Measurements from ENCODE around the gene VPS11.

Gene VPS11

DNA sequence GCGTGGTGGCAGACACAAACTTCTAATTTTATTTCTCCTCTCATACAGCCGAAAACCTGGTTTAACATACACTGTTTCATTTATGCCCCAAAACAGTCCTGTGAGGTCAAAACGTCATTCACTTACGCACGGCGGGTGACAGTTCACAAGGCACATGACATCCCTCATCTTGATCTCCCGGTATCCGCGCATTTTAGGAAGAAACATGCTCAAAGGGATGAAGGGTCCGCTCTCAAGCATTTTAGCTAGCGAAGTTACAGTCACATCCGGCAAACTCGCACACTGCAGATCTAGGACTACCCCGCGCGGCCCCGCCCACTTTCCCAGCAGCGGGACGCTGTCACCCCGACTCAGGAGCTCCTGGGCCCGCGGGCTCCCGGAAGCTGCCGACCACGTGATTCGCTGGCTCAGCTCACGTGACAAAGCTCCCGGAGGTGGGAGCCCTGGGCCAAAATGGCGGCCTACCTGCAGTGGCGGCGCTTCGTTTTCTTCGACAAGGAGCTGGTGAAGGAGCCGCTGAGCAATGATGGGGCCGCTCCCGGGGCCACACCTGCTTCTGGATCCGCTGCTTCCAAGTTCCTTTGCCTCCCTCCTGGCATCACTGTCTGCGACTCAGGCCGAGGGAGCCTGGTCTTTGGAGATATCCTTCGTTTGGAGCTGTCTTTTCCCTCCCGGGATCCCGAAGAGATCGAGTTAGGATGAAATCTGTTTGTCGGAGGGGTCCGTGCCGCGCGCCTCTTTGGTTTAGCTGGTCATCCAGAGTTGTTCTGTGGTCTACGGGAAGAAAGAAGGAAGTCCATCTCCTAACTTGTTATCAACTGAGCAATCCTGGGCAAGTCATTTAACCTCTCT, at the start of gene VPS11:
Gene VPS11 (plus strand): TSS at position 448 of the 852 bp plus-strand sequence. CDS start 6 bp downstream, at position 454.
- FAIRE-seq: peak; percentile 95
- peak; percentile 97 for DNase-seq (ENCODE audit: extremely low spot score, insufficient read length, low read depth)

GRCh38 chr11:119018074-119018938, 49.3 kb upstream of the VPS11 start, which contains the start of the genes RPS25 and TRAPPC4:
RPS25 (minus strand) TSS chr11:119018343; CDS start chr11:119018284, 59 bp downstream.
TRAPPC4 (plus strand) TSS chr11:119018766; CDS start chr11:119018796, 30 bp downstream.
- FAIRE-seq (peak; percentile 94), DNase-seq (ENCODE audit: extremely low spot score, insufficient read length, low read depth) (peak; percentile 84)

GRCh38 chr11:119019996-119020395, 47.6 kb upstream of the VPS11 start:
- DNase-seq (ENCODE audit: extremely low spot score, insufficient read length, low read depth) (no peak), FAIRE-seq (no peak)

DNA sequence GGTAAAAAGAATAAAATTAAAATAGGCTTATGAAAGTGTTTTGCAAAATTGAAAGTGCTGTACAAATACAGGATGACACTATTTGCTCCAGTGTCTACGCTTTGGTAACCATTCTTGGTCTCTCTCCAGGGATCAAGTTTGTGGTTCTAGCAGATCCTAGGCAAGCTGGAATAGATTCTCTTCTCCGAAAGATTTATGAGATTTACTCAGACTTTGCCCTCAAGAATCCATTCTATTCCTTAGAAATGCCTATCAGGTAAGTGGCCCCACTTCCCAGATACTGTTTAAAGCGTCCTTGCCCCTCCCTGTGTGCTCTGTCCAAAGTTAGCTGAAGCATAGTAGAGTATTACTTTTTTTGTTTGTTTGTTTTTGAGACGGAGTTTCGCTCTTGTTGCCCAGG, 46.0 kb upstream of the VPS11 start:
- FAIRE-seq: no peak
- DNase-seq (ENCODE audit: extremely low spot score, insufficient read length, low read depth): no peak

DNA sequence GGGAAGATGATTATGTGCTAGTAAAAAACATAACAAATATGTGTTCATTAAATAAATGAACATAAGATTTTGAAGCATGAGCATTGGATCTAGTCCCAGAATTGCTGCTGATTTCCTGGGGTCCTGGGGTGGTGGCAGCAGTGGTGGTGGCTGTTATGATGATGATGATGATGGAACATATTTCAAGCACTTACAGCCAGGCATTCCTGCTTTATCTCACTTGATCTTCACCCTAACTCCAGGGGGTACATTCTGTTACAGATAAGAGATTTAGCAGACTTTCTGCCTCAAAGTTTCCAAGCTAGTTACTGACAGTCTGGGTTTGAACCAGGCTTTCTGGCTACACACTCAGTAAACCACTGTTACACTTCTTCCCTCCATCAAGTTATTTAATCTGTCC, 43.9 kb upstream of the VPS11 start:
- DNase-seq (ENCODE audit: extremely low spot score, insufficient read length, low read depth) (no peak), FAIRE-seq (no peak)

DNA sequence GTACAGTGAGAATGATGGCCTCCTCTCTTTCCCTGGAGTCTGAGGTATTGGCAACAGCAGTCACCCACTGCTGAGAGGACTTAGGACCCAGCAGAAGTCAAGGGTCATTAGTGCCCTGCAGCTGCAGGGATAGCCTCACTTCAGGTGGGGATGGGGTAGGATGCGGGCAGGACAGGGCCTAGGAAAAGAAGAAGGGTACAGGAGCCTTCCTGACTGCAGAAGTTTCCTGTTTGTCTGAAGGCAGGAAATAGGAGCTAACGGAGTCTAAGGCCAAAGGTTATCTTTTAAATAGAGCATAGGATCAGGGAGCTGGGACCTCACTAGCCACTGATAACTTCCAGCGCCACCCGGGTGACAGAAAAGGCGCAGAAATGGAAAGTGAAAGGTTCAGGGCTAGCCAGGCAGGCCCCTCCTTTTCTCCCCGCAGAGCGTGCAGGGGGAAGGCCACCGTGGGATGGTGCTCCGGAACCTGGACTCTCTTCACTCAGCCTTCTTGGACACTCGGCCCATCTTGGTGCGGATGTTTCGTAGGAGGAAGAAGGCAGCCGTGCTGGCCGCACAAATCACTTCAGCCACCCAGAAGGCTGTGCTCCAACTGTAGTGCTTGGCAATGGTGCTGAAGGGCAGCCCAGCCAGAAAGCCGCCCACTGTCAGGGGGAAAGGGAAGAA, 43.1 kb upstream of the VPS11 start:
- no peak for DNase-seq (ENCODE audit: extremely low spot score, insufficient read length, low read depth)
- FAIRE-seq: no peak

GRCh38 chr11:119025099-119025473, 42.5 kb upstream of the VPS11 start:
- DNase-seq (ENCODE audit: extremely low spot score, insufficient read length, low read depth): no peak
- no peak for FAIRE-seq

DNA sequence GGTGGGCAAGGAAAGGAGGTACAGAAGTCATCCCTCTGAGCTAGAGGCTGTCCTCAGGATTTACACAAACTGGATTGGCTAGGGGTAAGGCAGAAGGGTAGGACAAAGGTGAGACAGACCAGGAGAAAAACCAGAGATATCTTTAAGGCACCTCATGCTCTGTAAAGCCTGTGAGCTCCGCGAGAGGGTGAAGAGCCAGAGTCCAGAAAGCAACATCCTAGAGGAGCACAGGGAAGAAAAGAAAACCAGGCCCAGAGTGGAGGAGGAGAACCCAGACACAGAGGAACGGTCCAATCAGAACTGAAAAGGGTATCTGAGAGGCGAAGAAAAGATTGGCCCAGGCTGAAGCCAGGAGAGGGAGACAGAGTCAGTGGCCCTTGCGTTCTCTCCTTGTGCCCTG, 42.1 kb upstream of the VPS11 start:
- DNase-seq (ENCODE audit: extremely low spot score, insufficient read length, low read depth) (no peak), FAIRE-seq (no peak)

GRCh38 chr11:119025978-119026766, 41.4 kb upstream of the VPS11 start:
- no peak for DNase-seq (ENCODE audit: extremely low spot score, insufficient read length, low read depth)
- no peak for FAIRE-seq

GRCh38 chr11:119026970-119027369, 40.6 kb upstream of the VPS11 start:
- no peak for FAIRE-seq

GRCh38 chr11:119027561-119028345, 39.9 kb upstream of the VPS11 start:
- FAIRE-seq: no peak
- no peak for DNase-seq (ENCODE audit: extremely low spot score, insufficient read length, low read depth)

More at GRCh38 chr11:119026970-119027369, 40.6 kb upstream of the VPS11 start:
- DNase-seq (ENCODE audit: extremely low spot score, insufficient read length, low read depth): no peak

- FAIRE-seq (no peak), DNase-seq (ENCODE audit: extremely low spot score, insufficient read length, low read depth) (no peak)
Measured at GRCh38 chr11:119028346-119029068, 39.1 kb upstream of the VPS11 start.

GRCh38 chr11:119029069-119029339, 38.6 kb upstream of the VPS11 start:
- DNase-seq (ENCODE audit: extremely low spot score, insufficient read length, low read depth) (no peak), FAIRE-seq (no peak)

DNA sequence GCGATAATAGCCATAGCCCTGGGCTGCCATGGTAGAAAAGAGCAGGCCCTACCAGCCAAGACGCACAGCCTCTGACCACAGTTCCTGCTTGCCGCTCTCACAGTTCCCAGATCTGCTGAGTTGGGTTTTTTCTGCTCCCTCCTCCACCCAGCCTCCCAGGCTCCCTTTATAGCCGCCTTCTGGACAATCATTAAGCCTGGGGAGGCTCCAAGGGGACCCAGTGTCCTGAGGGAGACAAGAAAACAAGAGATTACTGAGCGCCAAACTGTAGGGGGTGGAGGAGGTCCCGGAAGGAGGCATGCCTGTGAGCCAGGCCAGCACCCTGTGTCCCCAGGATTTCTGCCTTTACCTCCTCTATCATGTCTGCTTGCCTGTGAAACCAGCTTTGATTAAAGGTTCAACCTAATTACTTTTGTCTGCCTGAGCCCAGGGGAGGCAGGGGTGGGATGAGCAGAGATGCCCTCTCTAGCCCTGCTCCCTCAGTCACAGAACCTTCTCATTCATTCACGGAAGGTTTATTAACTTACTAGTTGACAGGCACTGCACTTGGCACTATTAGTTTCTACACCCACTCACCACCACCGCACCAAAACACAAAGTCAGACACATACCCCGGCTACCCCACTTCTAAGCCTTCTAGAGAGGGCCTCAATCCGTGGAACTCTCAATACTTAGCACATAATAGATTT, 38.1 kb upstream of the VPS11 start:
- no peak for DNase-seq (ENCODE audit: extremely low spot score, insufficient read length, low read depth)
- peak; percentile 52 for FAIRE-seq

DNA sequence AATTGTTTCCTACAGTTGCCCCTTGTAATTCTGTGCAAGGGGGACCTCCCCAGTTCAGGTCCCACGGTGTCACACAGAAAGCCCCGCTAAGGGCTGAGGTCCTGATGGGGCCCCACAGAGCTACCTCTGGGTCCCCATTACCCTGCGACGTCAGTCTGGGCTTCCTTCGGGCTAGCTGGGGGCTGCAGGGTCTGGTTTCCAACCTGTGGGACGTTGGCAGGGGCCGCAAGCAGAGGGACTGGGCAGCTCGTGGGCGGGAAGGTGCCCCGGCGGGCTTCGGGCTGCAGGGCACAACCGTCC, 37.6 kb upstream of the VPS11 start:
- DNase-seq (ENCODE audit: extremely low spot score, insufficient read length, low read depth): no peak
- no peak for FAIRE-seq

- FAIRE-seq: peak; percentile 97
- peak; percentile 98 for DNase-seq (ENCODE audit: extremely low spot score, insufficient read length, low read depth)
Measured at GRCh38 chr11:119030329-119031047, 37.1 kb upstream of the VPS11 start, which contains the start of gene SLC37A4. SLC37A4 (minus strand) TSS chr11:119030877.

DNA sequence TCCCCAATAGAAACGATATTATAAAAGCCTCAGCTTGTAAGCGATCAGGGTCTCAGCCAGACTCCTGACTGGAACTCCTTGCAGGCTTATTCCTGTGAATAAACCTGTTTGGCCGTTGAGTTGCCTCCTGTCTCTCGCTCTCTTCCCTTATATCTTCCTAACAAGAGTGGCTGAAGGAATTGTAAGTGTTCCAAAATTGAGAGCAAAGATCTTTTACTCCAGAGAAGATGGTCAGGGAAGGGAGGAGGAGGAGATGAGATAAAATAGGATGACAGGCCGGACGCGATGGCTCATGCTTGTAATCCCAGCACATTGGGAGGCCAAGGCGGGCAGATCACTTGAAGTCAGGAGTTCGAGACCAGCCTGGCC, 35.7 kb upstream of the VPS11 start:
- FAIRE-seq (no peak), DNase-seq (ENCODE audit: extremely low spot score, insufficient read length, low read depth) (no peak)

All from GM18507 (cell line).